T-cell (primary cell): ENCODE measurements around the gene ARL6IP6. TPM values are rescaled to one million over a fixed set of nuclear protein-coding genes. Genes with fewer than 3 reads are reported as not detected.
"Not testable (repeated sequence)": the region's sequence is repeated elsewhere in the genome, so short reads cannot be mapped to it uniquely, and the experiment has no call there.

Experiments
- ATAC-seq, 4 experiments: fragments of 200-7000 bp in 3 of 4; fragments of 150-1000 bp in 1 of 4; cut with Tn5 transposase; replicated peaks in 1 of 4; 1 replicate in 3 of 4; 2 replicates in 1 of 4; pipeline ENCODE4 v1.10.0; 2021; ENCODE audit warnings: moderate library complexity in 3 of 4, mild to moderate bottlenecking in 2 of 4, moderate number of reproducible peaks in 1 of 4
- CTCF ChIA-PET, 2 donors: fragments of 300-600 bp; sonication (Branson Sonifier 250); formaldehyde crosslinking; loops; one replicate each; lab custom pipeline; 2022; ENCODE audit warnings: antibody characterized with exemption in 2 of 2; lab: Charles Lee
- POLR2A ChIA-PET, 2 donors: fragments of 300-600 bp; sonication (Branson Sonifier 250); formaldehyde crosslinking; loops; one replicate each; lab custom pipeline; 2022; ENCODE audit warnings: antibody characterized with exemption in 2 of 2; lab: Charles Lee
- DNase-seq, 35 experiments: peaks; one replicate each; pipeline versions ENCODE4 v3.0.0 to v3.0.0-alpha.2; 2013 to 2023
- H3K27ac ChIP-seq: one replicate; pipeline ENCODE4 v1.5.1; 2013; ENCODE audit warnings: low read length
- H3K27me3 ChIP-seq, 2 experiments: replicated peaks in 1 of 2; 1 replicate in 1 of 2; 2 replicates in 1 of 2; pipeline versions ENCODE4 v1.6.1 to v1.7.0; 2013; ENCODE audit warnings: low read length in 1 of 2, mixed read lengths in 1 of 2; ENCODE audit not compliant: control insufficient read depth in 2 of 2, insufficient read depth in 2 of 2; ENCODE audit errors: extremely low read depth in 1 of 2
- H3K36me3 ChIP-seq, 2 donors: 1 replicate in 1 of 2; 2 replicates in 1 of 2; pipeline versions ENCODE4 v1.6.1 to v1.7.0; 2013; ENCODE audit warnings: low read length in 1 of 2; ENCODE audit not compliant: control insufficient read depth in 2 of 2, insufficient read depth in 1 of 2; ENCODE audit errors: extremely low read depth in 1 of 2
- H3K4me1 ChIP-seq, 2 experiments: 1 replicate in 1 of 2; 2 replicates in 1 of 2; pipeline versions ENCODE4 v1.6.1 to v1.7.0; 2013; ENCODE audit warnings: low read length in 2 of 2, mixed read lengths in 1 of 2; ENCODE audit not compliant: insufficient read depth in 2 of 2, control insufficient read depth in 1 of 2; ENCODE audit errors: extremely low read depth in 1 of 2
- H3K4me3 ChIP-seq, 2 donors: 1 replicate in 1 of 2; 2 replicates in 1 of 2; pipeline versions ENCODE4 v1.5.1 to v1.7.0; 2013; ENCODE audit warnings: mild to moderate bottlenecking in 2 of 2, low read length in 1 of 2, moderate library complexity in 1 of 2; ENCODE audit not compliant: control insufficient read depth in 1 of 2; ENCODE audit errors: extremely low read depth in 1 of 2
- H3K9me3 ChIP-seq: 2 replicates; pipeline ENCODE4 v1.7.0; 2013
- H3K27ac Mint-ChIP-seq, 2 donors: one replicate each; pipeline ENCODE4 v1.8.0; 2020 to 2021; ENCODE audit warnings: mild to moderate bottlenecking in 2 of 2, mixed read lengths in 2 of 2
- H3K27me3 Mint-ChIP-seq, 2 donors: one replicate each; pipeline ENCODE4 v1.8.0; 2021 to 2022; ENCODE audit warnings: mixed read lengths in 2 of 2
- H3K36me3 Mint-ChIP-seq: one replicate; pipeline ENCODE4 v1.8.0; 2021; ENCODE audit warnings: mixed read lengths
- H3K4me1 Mint-ChIP-seq, 3 donors: one replicate each; pipeline ENCODE4 v1.8.0; 2020 to 2022; ENCODE audit warnings: mixed read lengths in 3 of 3, mild to moderate bottlenecking in 1 of 3
- H3K4me3 Mint-ChIP-seq, 3 donors: one replicate each; pipeline ENCODE4 v1.8.0; 2020 to 2022; ENCODE audit warnings: mild to moderate bottlenecking in 3 of 3, mixed read lengths in 3 of 3, moderate library complexity in 3 of 3
- H3K9me3 Mint-ChIP-seq, 3 donors: one replicate each; pipeline ENCODE4 v1.8.0; 2020 to 2022; ENCODE audit warnings: mixed read lengths in 3 of 3
- WGBS: methylation state at CpG from one replicate; pipeline ENCODE4 v1.1.5; 2013; ENCODE audit warnings: missing lambda C conversion rate; ENCODE audit not compliant: insufficient coverage; 5-methylcytosine and 5-hydroxymethylcytosine counted together
- total RNA-seq, 35 experiments: library from RNA in 6 of 35; stranded (reverse) in 6 of 35; fragments of 120-200 nt in 1 of 35; gene quantifications; one replicate each; pipeline versions ENCODE4 v1.2.1 to v1.2.4 and lab custom pipeline; 2013 to 2026

The ARL6IP6 gene
- total RNA-seq, 5 donors from 2014 or later (not counting 1 experiment from before 2014, with no cell fraction given), result 13.2 to 17.6 (median 15.7) TPM

DNA sequence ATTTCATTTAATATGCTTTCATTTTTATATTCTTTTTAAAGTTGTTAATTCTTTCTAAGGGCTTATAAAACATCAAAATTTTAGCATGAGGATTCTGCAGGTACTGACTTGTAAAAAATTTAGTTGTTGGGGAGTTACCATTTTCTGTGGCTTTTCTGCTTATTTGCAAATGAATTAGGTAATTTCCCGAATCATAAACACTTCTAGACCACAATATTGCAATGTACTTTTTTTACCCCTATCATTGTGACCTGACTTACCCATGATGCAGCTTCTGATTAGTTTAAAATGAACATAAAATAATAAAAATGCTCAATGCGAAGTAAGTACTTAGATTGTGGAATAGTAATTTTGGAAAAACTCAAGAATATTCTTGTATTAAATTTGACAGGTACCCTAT lies 11.4 kb downstream of the ARL6IP6 start:
- CTCF ChIA-PET, result interaction anchor here in 1 of 2 donors (0.7 to 1.2 kb wide), 3 partner anchors 9 to 22 kb away, joined by 3 to 4 read pairs (median 4); no protein-coding TSS in a partner anchor
- H3K9me3 ChIP-seq, result no peaks in the 10 kb centered on the region
- H3K27me3 ChIP-seq, result no peaks in the 10 kb centered on the region
- peaks cover 1% of the 10 kb centered on the region for H3K36me3 Mint-ChIP-seq
- DNase-seq, result peak in 1 of 35 experiments; percentile 51
- no peak overlapping the region for H3K27ac Mint-ChIP-seq
- no peak overlapping the region for H3K27ac ChIP-seq
- WGBS, result no CpG with 5 or more reads among the region's 2 CpGs
- no peaks in the 10 kb centered on the region for H3K36me3 ChIP-seq
- H3K27me3 Mint-ChIP-seq, result no peaks in the 10 kb centered on the region
- peaks cover 13 to 16% of the 10 kb centered on the region in 2 experiments for H3K4me1 ChIP-seq
- H3K4me3 Mint-ChIP-seq, result no peak overlapping the region
- H3K9me3 Mint-ChIP-seq, result no peaks in the 10 kb centered on the region
- peak in 1 of 4 experiments; percentile 44 for ATAC-seq
- peaks cover 30 to 39% (median 36%) of the 10 kb centered on the region in 3 donors for H3K4me1 Mint-ChIP-seq
- POLR2A ChIA-PET, result interaction anchor here in 1 of 2 donors (1.2 kb wide), 1 partner anchor 13 kb away, joined by 13 read pairs; the partner anchor contains the start of gene PRPF40A
- H3K4me3 ChIP-seq, result no peak overlapping the region

DNA sequence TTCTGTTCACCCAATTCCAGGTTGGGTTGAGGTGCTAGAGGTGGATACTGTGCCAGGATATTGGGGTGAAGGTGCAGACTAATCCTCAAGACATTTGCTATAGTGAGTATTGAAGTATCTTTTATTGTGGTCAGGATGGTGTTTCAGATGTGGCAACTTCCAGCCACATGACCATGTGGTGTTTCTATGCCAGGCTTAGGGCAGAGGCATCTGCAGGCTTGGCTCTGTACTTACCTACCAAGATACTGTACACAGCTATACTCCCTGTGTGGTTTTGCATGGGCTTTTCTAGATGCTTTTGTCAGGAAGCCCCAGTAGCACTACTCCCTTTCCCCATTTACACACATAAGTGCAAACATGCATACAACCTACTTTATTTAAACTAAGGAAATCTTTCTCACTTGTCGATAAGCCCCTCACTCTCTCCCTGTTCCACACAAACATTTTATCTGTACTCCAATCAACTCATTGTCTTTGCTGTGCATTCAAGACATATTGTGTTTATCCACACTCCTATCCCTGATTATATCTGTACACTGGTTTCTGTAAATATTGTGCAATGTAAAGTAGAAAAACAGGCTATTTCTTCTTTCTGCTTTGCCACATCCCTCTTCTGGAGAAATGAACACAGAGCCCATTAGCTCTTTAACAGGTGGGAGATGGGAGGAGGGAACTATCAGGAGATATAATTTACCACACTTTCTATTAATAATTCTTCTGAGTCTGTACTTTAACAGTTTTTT lies 12.3 kb downstream of the ARL6IP6 start:
- peaks cover 6% of the 10 kb centered on the region for H3K36me3 Mint-ChIP-seq
- peak; percentile 89 to 98 (median 98) for ATAC-seq
- CTCF ChIA-PET, result interaction anchor here in 1 of 2 donors (1.0 kb wide), 1 partner anchor 12 kb away, joined by 3 read pairs; no protein-coding TSS in a partner anchor
- H3K36me3 ChIP-seq, result no peaks in the 10 kb centered on the region
- peak overlapping the region in 1 of 2 donors; percentile 32 for H3K27ac Mint-ChIP-seq
- peaks cover 30 to 42% (median 31%) of the 10 kb centered on the region in 3 donors for H3K4me1 Mint-ChIP-seq
- H3K4me1 ChIP-seq, result peaks cover 13 to 16% of the 10 kb centered on the region in 2 experiments
- no peaks in the 10 kb centered on the region for H3K27me3 Mint-ChIP-seq
- WGBS, result no CpG with 5 or more reads among the region's 1 CpG
- H3K9me3 ChIP-seq, result no peaks in the 10 kb centered on the region
- peak in 34 of 35 experiments; percentile 11 to 79 (median 38) for DNase-seq
- H3K27me3 ChIP-seq, result no peaks in the 10 kb centered on the region
- H3K4me3 Mint-ChIP-seq, result peak overlapping the region in 1 of 3 donors; percentile 0
- POLR2A ChIA-PET, result interaction anchor here (0.5 to 1.2 kb wide), 2 partner anchors 14 kb away, joined by 9 to 13 read pairs; partner anchors contain the start of gene PRPF40A (in 2 of the 2)
- no peak overlapping the region for H3K27ac ChIP-seq
- H3K4me3 ChIP-seq, result no peak overlapping the region
- no peaks in the 10 kb centered on the region for H3K9me3 Mint-ChIP-seq

- H3K4me3 ChIP-seq, H3K4me1 ChIP-seq, H3K27ac Mint-ChIP-seq, H3K4me3 Mint-ChIP-seq, POLR2A ChIA-PET, H3K9me3 ChIP-seq, H3K9me3 Mint-ChIP-seq, H3K27me3 Mint-ChIP-seq, H3K27me3 ChIP-seq, H3K4me1 Mint-ChIP-seq, CTCF ChIA-PET, DNase-seq, ATAC-seq, H3K27ac ChIP-seq: not testable (repeated sequence)
- H3K36me3 ChIP-seq, result peaks cover 4 to 14% of the 10 kb centered on the region in 2 donors
- WGBS, result no CpG with 5 or more reads among the region's 1 CpG
- peaks cover 34% of the 10 kb centered on the region for H3K36me3 Mint-ChIP-seq
Observed at GRCh38 chr2:152737509-152737908, 19.1 kb downstream of the ARL6IP6 start.

DNA sequence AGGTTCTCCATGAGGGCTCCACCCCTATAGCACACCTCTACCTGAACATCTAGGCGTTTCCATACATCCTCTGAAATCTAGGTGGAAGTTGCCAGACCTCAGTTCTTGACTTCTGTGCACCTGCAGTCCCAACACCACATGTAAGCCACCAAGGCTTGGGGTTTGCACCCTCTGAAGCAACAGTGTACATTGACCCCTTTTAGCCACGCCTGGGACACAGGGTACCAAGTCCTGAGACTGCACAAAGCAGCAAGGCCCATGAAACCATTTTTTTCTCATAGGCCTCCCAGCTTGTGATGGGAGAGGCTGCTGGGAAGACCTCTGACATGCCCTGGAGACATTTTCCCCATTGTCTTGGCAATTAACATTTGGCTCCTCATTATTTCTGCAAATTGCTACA lies 20.0 kb downstream of the ARL6IP6 start:
- Mint-ChIP-seq H3K9me3 (no peaks in the 10 kb centered on the region), H3K36me3 (peaks cover 34% of the 10 kb centered on the region), H3K27ac (no peak overlapping the region), H3K4me3 (no peak overlapping the region), H3K4me1 (peaks cover 2 to 5% (median 5%) of the 10 kb centered on the region in 3 donors), H3K27me3 (no peaks in the 10 kb centered on the region)
- Histone ChIP-seq H3K4me1 (no peaks in the 10 kb centered on the region), H3K27ac (no peak overlapping the region), H3K36me3 (peaks cover 4 to 14% of the 10 kb centered on the region in 2 donors), H3K27me3 (no peaks in the 10 kb centered on the region), H3K9me3 (no peaks in the 10 kb centered on the region), H3K4me3 (no peak overlapping the region)
- CTCF ChIA-PET, result interaction anchor here in 1 of 2 donors (0.7 kb wide), 1 partner anchor 1443 kb away, joined by 4 read pairs; no protein-coding TSS in a partner anchor
- no peak for ATAC-seq
- DNase-seq, result no peak
- 93% methylated on average over 2 of the region's 2 CpGs for WGBS
- POLR2A ChIA-PET, result no interaction called here

- H3K9me3 ChIP-seq, H3K4me1 Mint-ChIP-seq, H3K27ac Mint-ChIP-seq, DNase-seq, H3K9me3 Mint-ChIP-seq, ATAC-seq, CTCF ChIA-PET, H3K27ac ChIP-seq, H3K4me3 ChIP-seq, H3K27me3 Mint-ChIP-seq, H3K4me3 Mint-ChIP-seq, H3K27me3 ChIP-seq, POLR2A ChIA-PET, H3K4me1 ChIP-seq: not testable (repeated sequence)
- H3K36me3 Mint-ChIP-seq, result peaks cover 34% of the 10 kb centered on the region
- WGBS, result no CpG with 5 or more reads among the region's 1 CpG
- H3K36me3 ChIP-seq, result peaks cover 4 to 14% of the 10 kb centered on the region in 2 donors
Observed at GRCh38 chr2:152739705-152740104, 21.3 kb downstream of the ARL6IP6 start.

- Mint-ChIP-seq H3K4me1 (peaks cover 0 to 3% (median 0%) of the 10 kb centered on the region in 3 donors), H3K27me3 (no peaks in the 10 kb centered on the region), H3K9me3 (no peaks in the 10 kb centered on the region), H3K36me3 (peaks cover 28% of the 10 kb centered on the region), H3K4me3 (no peak overlapping the region), H3K27ac (no peak overlapping the region)
- ChIA-PET POLR2A (no interaction called here), CTCF (interaction anchor here in 1 of 2 donors (0.6 kb wide), 1 partner anchor 780 kb away, joined by 3 read pairs; no protein-coding TSS in a partner anchor)
- Histone ChIP-seq H3K4me1 (no peaks in the 10 kb centered on the region), H3K9me3 (no peaks in the 10 kb centered on the region), H3K36me3 (peaks cover 4 to 14% of the 10 kb centered on the region in 2 donors), H3K27ac (no peak overlapping the region), H3K4me3 (no peak overlapping the region), H3K27me3 (no peaks in the 10 kb centered on the region)
- ATAC-seq (peak; percentile 53 to 78 (median 69)), DNase-seq (peak in 1 of 35 experiments; percentile 65)
- WGBS, result no CpG with 5 or more reads among the region's 2 CpGs
Observed at GRCh38 chr2:152740743-152741328, 22.4 kb downstream of the ARL6IP6 start.
